Ishikawa (cell line): ENCODE data around the gene GALNT10.

Experiments used
- CEBPB ChIP-seq: IDR thresholded peaks from 2 replicates; pipeline ENCODE4 v1.6.1; 2012
- CREB1 ChIP-seq: IDR thresholded peaks from 2 replicates; pipeline ENCODE4 v1.6.1; 2012; ENCODE audit warnings: low read depth
- EGR1 ChIP-seq: IDR thresholded peaks from 2 replicates; pipeline ENCODE4 v1.6.1; 2012
- EP300 ChIP-seq: IDR thresholded peaks from 2 replicates; pipeline ENCODE4 v1.6.1; 2012; ENCODE audit warnings: borderline replicate concordance
- FOXM1 ChIP-seq: IDR thresholded peaks from 2 replicates; pipeline ENCODE4 v1.6.1; 2012; ENCODE audit warnings: low read depth, borderline replicate concordance
- MAX ChIP-seq: IDR thresholded peaks from 2 replicates; pipeline ENCODE4 v1.6.1; 2012
- NFIC ChIP-seq: IDR thresholded peaks from 2 replicates; pipeline ENCODE4 v1.6.1; 2012
- RAD21 ChIP-seq: IDR thresholded peaks from 2 replicates; pipeline ENCODE4 v1.6.1; 2012; ENCODE audit warnings: low read depth
- REST ChIP-seq: IDR thresholded peaks from 2 replicates; pipeline ENCODE4 v1.6.1; 2012; ENCODE audit warnings: low read depth, mild to moderate bottlenecking
- TAF1 ChIP-seq: IDR thresholded peaks from 2 replicates; pipeline ENCODE4 v1.6.1; 2012; ENCODE audit warnings: low read depth, mild to moderate bottlenecking
- TCF12 ChIP-seq: IDR thresholded peaks from 2 replicates; pipeline ENCODE4 v1.6.1; 2012; ENCODE audit warnings: low read depth
- TEAD4 ChIP-seq: IDR thresholded peaks from 2 replicates; pipeline ENCODE4 v1.6.1; 2012
- USF1 ChIP-seq: IDR thresholded peaks from 2 replicates; pipeline ENCODE4 v1.6.1; 2012
- YY1 ChIP-seq: IDR thresholded peaks from 2 replicates; pipeline ENCODE4 v1.6.1; 2012; ENCODE audit warnings: low read depth
- ZBTB7A ChIP-seq: IDR thresholded peaks from 2 replicates; pipeline ENCODE4 v1.6.1; 2012; ENCODE audit warnings: low read depth

Gene GALNT10

GRCh38 chr5:154163327-154164248 lies 26.9 kb upstream of the GALNT10 start:
- TF ChIP-seq CEBPB (no peak), ZBTB7A (no peak), EGR1 (no peak), CREB1 (no peak), FOXM1 (no peak)

GRCh38 chr5:154164249-154164581 lies 26.3 kb upstream of the GALNT10 start:
- TF ChIP-seq EP300 = no peak
- no peak for TF ChIP-seq EGR1
- TF ChIP-seq TEAD4 = no peak

GRCh38 chr5:154165886-154166285 lies 24.6 kb upstream of the GALNT10 start:
- TF ChIP-seq ZBTB7A (no peak), RAD21 (no peak), CEBPB (no peak), CREB1 (no peak), EGR1 (no peak), FOXM1 (no peak), REST (no peak), EP300 (no peak), TCF12 (no peak)

- TF ChIP-seq REST = no peak
- TF ChIP-seq RAD21 = no peak
These were observed 23.4 kb upstream of the GALNT10 start for GRCh38 chr5:154166901-154167791.

- TF ChIP-seq TEAD4 (no peak), TCF12 (no peak), YY1 (no peak), EGR1 (no peak), EP300 (no peak), CEBPB (no peak), TAF1 (no peak), RAD21 (no peak), CREB1 (no peak), NFIC (no peak), USF1 (no peak), REST (no peak), FOXM1 (no peak), ZBTB7A (no peak), MAX (no peak)
These were observed 22.1 kb upstream of the GALNT10 start for GRCh38 chr5:154168395-154168794.
